GM10248 (cell line): Measurements from ENCODE around the gene CENPQ.

Experiments used
- CTCF ChIA-PET: fragments of 300-600 bp; sonication (Branson Sonifier 250); formaldehyde crosslinking; extraction: SDS; loops from one replicate; lab custom pipeline; 2021; ENCODE audit warnings: antibody characterized with exemption; lab: Yijun Ruan, JAX
- POLR2A ChIA-PET: fragments of 350-650 bp; sonication (Branson Sonifier 250); formaldehyde crosslinking; extraction: SDS; loops from one replicate; lab custom pipeline; 2020; ENCODE audit warnings: antibody characterized with exemption; lab: Yijun Ruan, JAX
- DNase-seq: peaks from one replicate; pipeline ENCODE4 v3.0.0; 2012; ENCODE audit errors: extremely low spot score
- CTCF ChIP-seq: IDR thresholded peaks from 2 replicates; pipeline ENCODE4 v1.5.1; 2012; ENCODE audit warnings: mild to moderate bottlenecking, low read depth; ENCODE audit errors: extremely low read depth, missing control alignments, control extremely low read depth

CENPQ gene

GRCh38 chr6:49453221-49453620 is 9.9 kb upstream of the CENPQ start:
- no peak for TF ChIP-seq CTCF
- ChIA-PET CTCF (interaction anchor here (1.0 to 1.3 kb wide), 3 partner anchors 12 to 40 kb away, joined by 3 to 4 read pairs (median 3); no protein-coding TSS in a partner anchor), POLR2A (no interaction called here)
- DNase-seq: no peak

- POLR2A ChIA-PET: no interaction called here
- TF ChIP-seq CTCF: no peak
- CTCF ChIA-PET: interaction anchor here (0.7 to 1.4 kb wide), 6 partner anchors 9 to 152 kb away, joined by 3 to 5 read pairs (median 4); no protein-coding TSS in a partner anchor
- no peak for DNase-seq
Measured at GRCh38 chr6:49454787-49455709, 8.1 kb upstream of the CENPQ start.

GRCh38 chr6:49457771-49458170 is 5.4 kb upstream of the CENPQ start:
- TF ChIP-seq CTCF: no peak
- no peak for DNase-seq
- CTCF ChIA-PET: interaction anchor here (1.6 kb wide), 1 partner anchor 11 kb away, joined by 3 read pairs; no protein-coding TSS in a partner anchor
- POLR2A ChIA-PET: no interaction called here

- POLR2A ChIA-PET: no interaction called here
- no peak for DNase-seq
- CTCF ChIA-PET: no interaction called here
- no peak for TF ChIP-seq CTCF
Measured at GRCh38 chr6:49462071-49462470, 1.1 kb upstream of the CENPQ start.

GRCh38 chr6:49462599-49462926 is 607 bp upstream of the CENPQ start:
- DNase-seq: no peak
- POLR2A ChIA-PET: no interaction called here
- CTCF ChIA-PET: no interaction called here
- no peak for TF ChIP-seq CTCF

GRCh38 chr6:49463612-49463967 is 420 bp downstream of the CENPQ start:
- ChIA-PET CTCF (no interaction called here), POLR2A (no interaction called here)

More at GRCh38 chr6:49463612-49463967, 420 bp downstream of the CENPQ start:
- no peak for DNase-seq
- no peak for TF ChIP-seq CTCF
